Measurements from ENCODE around the gene MDK. TPM values are rescaled to one million over a fixed set of nuclear protein-coding genes. Genes with fewer than 3 reads are reported as not detected.

The MDK gene
- total and polyA plus RNA-seq, 2 of the 13 experiments (the other 11 are each of a cell fraction or from before 2014, with no cell fraction given), result 312 to 407 TPM

GRCh38 chr11:46347637-46348311 lies 33.7 kb upstream of the MDK start (continued):
- TF ChIP-seq HBP1 (CRISPR knock-in tag; IDR thresholded peaks at IDR 0.05; ENCODE audit: low read depth) (no peak), KIAA2018 (CRISPR knock-in tag; IDR thresholded peaks at IDR 0.05; ENCODE audit: borderline replicate concordance) (no peak), ZNF407 (CRISPR knock-in tag; IDR thresholded peaks at IDR 0.05; ENCODE audit: not compliant biosample characterization) (peak; percentile 66), MBD4 (IDR thresholded peaks at IDR 0.05; ENCODE audit: borderline replicate concordance, low read length) (no peak), ZNF44 (CRISPR knock-in tag; IDR thresholded peaks at IDR 0.05) (no peak), MAFG (CRISPR knock-in tag; IDR thresholded peaks at IDR 0.05) (no peak), NRL (CRISPR knock-in tag; IDR thresholded peaks at IDR 0.05; ENCODE audit: borderline replicate concordance) (no peak), ZNF546 (CRISPR knock-in tag; conservative IDR thresholded peaks at IDR 0.05) (no peak)

All from HepG2 (cell line).